Ureter (tissue), 1 donor: ENCODE results near the gene ADGRL1. TPM values are rescaled to one million over a fixed set of nuclear protein-coding genes. Genes with fewer than 3 reads are reported as not detected.
"Not testable (repeated sequence)": the region's sequence is repeated elsewhere in the genome, so short reads cannot be mapped to it uniquely, and the experiment has no call there.

Experiments
- DNase-seq: peaks from one replicate; pipeline ENCODE4 v3.0.0-alpha.2; 2020; ENCODE audit warnings: low spot score
- total RNA-seq: library from RNA; stranded (reverse); gene quantifications from one replicate; pipeline ENCODE4 v1.2.4, GENCODE V29; 2023
- donor health status: DM: yes; HTN: yes; CAD: no.

Gene ADGRL1
- total RNA-seq, 1 donor from 2014 or later: 27.9 TPM

DNA sequence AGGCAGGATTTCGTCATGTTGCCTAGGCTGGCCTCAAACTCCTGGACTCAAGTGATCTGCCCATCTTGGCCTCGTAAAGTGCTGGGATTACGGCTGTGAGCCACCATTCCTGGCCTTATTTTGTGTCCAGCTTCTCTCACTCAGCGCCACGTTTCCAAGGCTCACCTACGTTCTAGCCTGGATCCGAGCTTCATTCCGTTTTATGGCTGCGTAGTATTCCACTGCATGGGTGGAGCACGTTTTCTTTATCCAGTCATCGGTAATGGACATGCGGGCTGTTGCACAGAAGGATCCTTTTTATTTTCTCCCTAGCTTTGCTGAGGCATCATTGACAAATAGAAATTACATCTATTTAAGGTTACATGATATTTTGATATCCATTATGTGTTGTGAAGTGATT is 16.6 kb downstream of the ADGRL1 start:
- no peak for DNase-seq

GRCh38 chr19:14188086-14188485 is 17.9 kb downstream of the ADGRL1 start:
- DNase-seq: not testable (repeated sequence)

- no peak for DNase-seq
Measured at GRCh38 chr19:14187561-14187960, 18.4 kb downstream of the ADGRL1 start.

- not testable (repeated sequence) for DNase-seq
Measured at GRCh38 chr19:14186684-14187083, 19.3 kb downstream of the ADGRL1 start.

- DNase-seq: not testable (repeated sequence)
Measured at GRCh38 chr19:14185691-14186090, 20.3 kb downstream of the ADGRL1 start.

DNA sequence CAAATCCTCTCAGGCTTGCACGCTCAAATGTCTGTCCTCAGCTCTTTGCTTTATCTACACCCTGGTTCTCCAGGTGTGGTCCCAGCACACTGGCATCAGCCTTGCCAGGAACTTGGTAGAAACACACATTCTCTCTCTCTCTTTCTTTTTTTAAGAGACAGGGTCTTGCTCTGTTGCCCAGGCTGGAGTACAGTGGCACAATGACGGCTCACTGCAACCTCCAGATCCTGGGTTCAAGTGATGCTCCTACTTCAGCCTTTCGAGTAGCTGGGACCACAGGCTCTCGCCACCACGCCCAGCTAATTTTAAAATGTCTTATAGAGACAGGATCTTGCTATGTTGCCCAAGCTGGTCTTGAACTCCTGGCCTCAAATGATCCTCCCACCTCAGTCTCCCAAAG is 20.8 kb downstream of the ADGRL1 start:
- no peak for DNase-seq

DNA sequence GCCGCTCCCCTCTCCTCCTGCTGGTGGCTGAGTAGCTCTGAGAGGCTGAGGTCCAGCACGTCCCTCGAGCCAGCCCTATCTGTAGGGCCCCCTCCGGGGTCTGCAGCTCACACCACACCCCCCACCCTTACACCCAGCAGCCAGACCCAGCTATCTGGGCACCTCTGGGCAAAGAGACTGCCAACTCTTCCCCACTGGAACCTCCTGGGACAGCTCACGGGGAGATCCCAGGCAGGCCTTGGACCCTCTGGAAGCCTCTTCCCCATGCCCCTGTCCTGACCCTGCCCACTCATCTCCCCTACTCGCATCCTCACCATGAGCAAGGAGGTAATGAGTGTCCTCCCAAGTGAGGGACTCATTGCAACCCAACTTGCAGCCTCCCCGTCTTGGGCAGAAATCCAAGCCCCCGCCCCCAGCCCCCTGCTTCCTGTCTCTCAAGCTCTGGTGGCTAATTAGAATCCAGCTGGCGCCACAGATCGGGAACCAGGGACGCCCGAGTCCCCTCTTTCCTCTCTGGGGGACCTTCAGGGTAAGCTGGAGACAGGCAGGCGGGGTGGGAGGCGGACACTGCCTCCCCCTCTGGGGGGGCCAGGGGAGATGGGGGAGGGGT is 22.1 kb downstream of the ADGRL1 start:
- no peak for DNase-seq

DNA sequence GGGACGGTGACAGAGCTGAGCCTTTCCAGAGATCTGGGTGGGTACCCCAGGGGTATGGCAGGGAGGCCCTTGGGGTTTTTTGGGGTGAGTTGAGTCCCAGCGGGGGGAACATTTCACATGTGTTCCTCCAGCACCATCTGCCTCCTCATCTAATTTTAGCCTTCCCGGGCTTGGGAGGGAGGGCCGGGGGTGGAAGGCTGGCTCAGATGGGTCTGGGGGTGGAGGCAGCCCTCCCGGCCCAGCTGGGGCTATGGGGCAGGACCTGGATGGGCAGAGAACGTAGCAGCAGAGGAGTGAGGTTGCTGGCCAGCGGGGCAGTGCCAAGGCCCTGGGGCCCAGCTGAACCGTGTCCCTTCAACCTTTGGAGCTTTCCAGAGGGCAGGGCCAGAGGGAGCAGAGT is 23.5 kb downstream of the ADGRL1 start:
- no peak for DNase-seq

GRCh38 chr19:14181906-14182305 is 24.1 kb downstream of the ADGRL1 start:
- DNase-seq: no peak

DNA sequence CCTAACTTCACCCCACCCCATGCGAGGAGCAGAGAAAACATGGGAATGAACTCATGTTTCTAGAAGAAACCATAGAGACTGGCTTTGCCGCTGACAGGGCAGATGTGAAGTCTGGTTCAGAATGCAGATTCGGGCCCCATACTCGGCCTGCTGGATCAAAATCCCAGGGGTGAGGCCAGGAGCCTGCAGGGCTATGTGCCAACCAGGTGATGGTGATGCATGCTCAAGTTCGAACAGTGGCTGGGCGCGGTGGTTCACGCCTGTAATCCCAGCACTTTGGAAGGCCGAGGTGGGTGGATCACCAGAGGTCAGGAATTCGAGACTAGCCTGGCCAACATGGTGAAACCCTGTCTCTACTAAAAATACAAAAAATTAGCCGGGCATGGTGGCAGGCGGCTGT is 24.8 kb downstream of the ADGRL1 start:
- not testable (repeated sequence) for DNase-seq

- DNase-seq: no peak
Measured at GRCh38 chr19:14177496-14178074, 28.4 kb downstream of the ADGRL1 start.

GRCh38 chr19:14175351-14175792 is 30.6 kb downstream of the ADGRL1 start:
- no peak for DNase-seq

DNA sequence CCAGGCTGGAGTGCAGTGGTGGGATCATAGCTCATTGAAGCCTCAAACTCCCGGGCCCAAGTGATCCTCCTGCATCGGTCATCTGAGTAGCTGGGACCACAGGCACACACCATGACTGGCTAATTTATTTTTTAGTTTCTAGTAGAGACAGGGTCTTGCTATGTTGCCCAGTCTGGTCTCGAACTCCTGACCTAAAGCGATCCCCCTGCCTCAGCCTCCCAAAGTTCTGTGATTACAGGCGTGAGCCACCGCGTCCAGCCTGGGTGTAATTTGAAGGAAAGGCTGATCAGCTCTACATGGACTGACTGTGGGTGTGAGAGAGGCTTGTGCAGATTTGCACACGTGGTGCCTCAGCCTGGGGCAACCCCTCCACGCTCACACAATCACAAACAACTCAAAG is 31.1 kb downstream of the ADGRL1 start:
- no peak for DNase-seq

GRCh38 chr19:14168993-14169392 is 37.0 kb downstream of the ADGRL1 start:
- DNase-seq: no peak

DNA sequence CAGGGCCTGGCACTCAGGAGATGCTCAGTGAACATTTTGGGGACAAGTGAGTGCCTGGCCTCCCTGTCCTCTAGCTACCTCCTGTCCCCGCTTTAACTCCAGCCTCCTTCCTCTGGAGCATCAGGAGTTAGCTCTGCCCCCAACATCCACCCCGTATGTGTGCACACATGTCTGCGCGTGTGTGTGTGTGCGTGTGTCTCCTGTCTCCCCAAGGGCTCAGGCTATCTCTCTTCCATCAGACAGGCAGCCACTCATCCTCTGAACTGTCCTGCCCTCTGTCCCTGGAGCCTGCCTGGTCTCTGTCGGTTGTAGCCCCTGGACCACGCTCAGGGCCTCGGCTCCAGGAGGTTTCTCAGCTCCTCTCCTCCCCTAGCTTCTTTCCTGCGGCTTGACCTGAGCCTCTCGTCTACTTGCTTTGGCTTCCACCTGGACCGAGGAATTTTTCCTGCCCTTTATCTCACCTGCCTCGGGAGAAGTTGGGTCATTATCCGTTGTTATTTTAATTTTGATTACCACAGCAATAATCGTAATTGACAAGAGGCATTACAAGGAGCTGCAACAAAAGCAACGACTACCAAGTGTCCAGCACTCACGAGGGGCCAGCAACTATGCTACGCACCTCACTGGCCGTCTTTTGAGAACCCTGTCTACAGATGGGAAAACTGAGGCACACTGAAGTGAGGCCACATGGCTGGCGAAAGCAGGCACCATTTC is 37.6 kb downstream of the ADGRL1 start:
- no peak for DNase-seq

GRCh38 chr19:14167576-14168138 is 38.3 kb downstream of the ADGRL1 start:
- DNase-seq: no peak

GRCh38 chr19:14166999-14167575 is 38.9 kb downstream of the ADGRL1 start:
- DNase-seq: no peak

- DNase-seq: no peak
Measured at GRCh38 chr19:14165990-14166830, 39.8 kb downstream of the ADGRL1 start.

GRCh38 chr19:14164724-14165493 is 41.1 kb downstream of the ADGRL1 start:
- DNase-seq: no peak

- DNase-seq: no peak
Measured at GRCh38 chr19:14164082-14164481, 41.9 kb downstream of the ADGRL1 start.

DNA sequence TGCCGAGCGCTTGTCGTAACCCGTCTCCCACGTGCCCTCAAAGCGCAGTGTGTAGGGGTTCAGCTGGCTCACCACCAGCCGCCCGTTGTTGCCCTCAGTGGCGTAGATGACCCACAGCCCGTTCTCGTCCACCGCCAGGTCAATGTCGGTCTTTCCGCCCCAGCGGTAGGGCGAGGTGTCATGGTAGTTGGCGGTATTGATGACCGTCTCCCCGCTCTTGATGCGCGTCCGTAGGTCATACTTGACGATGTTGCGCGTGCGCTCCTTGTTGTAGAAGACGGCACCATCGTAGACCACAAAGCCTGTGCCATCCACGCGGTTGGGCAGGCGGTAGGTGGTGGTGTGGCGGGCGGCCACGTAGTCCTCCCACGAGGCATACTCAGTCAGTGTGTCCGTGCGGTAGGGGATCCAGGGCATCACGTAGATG is 43.1 kb downstream of the ADGRL1 start:
- no peak for DNase-seq
